HG02759 (cell line): ENCODE results near the gene CD22.
"Not testable (repeated sequence)": the region's sequence is repeated elsewhere in the genome, so short reads cannot be mapped to it uniquely, and the experiment has no call there.

Experiments
- ATAC-seq: cut with Tn5 transposase; IDR thresholded peaks from one replicate; pipeline ENCODE4 v1.9.1; 2021; ENCODE audit warnings: mild to moderate bottlenecking, moderate library complexity; ENCODE audit not compliant: unreplicated experiment

The CD22 gene

DNA sequence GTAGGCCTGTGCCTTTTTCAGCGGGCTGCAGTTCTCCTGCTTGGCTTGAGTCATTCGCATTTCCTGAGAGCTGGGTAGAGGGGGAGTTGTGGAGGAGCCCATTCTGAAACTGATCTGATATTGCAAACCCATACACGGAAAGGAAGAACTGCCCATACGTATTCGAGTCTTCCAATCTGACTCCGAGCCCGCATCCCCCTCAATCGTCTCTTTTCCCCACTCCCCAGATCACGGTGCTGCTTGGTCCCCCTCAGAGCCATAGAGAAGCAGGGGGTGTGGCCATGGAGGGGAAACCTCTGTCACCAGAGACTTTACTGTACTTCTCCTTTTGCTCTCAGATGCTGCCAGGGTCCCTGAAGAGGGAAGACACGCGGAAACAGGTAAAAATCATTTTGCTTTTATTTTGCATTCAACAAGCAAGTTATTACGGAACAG, at the start of gene CD22:
Gene CD22 (plus strand): TSS at position 337 of the 435 bp plus-strand sequence. CDS start 2,854 bp downstream, outside the sequence.
- no peak for ATAC-seq

DNA sequence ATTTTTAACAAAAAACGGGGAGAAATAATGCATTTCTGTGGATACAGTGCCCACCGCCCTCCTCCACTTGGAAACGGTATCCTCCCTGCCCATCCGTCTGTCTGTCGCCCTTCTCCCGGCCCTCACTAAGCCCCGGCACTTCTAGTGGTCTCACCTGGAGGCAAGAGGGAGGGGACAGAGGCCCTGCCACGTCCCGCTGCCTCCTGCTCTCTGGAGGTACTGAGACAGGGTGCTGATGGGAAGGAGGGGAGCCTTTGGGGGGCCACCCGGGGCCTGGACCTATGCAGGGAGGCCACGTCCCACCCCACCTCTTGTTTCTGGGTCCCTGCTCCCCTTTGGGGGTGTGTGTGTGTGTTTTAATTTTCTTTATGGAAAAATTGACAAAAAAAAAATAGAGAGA, 49.6 kb upstream of the CD22 start:
- ATAC-seq: no peak

DNA sequence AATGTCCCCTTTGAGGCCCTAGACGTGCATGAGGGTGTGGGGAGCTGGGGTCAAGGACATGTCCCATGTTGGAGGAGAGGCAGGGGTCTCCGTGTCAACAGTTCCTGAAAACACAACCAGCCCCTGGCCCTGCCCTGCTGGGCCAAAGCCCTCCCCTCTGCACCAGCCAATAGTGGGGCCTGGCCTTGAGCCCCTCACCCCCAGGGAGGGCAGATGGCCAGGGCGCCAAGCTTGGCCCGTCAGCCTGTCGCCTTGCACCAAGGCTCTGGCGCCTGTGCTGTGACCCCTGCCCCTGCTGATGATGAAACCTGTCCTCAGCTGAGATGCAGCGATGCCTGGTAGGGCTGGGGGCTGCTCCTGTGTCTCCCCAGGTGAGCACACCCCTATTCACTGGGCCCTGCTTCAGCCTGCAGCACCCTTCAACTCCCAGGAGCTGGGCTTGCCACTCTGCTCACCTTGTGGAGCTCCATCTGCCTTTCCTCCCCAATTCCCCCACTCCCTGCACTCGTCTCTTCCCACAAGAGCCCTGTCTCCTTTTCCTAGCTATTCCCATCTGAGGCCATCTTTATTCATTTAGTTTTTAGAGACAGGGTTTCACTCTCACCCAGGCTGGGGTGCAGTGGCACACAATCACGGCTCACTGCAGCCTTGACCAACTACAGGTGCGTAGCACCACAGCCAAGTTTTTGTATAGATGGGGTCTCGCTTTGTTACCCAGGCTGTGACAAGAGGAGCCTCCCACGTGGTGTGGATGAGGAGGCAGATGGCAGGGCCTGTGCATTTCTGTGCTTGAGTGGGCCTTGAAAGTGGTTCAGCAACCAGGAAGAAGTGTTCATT, 48.8 kb upstream of the CD22 start:
- no peak for ATAC-seq

DNA sequence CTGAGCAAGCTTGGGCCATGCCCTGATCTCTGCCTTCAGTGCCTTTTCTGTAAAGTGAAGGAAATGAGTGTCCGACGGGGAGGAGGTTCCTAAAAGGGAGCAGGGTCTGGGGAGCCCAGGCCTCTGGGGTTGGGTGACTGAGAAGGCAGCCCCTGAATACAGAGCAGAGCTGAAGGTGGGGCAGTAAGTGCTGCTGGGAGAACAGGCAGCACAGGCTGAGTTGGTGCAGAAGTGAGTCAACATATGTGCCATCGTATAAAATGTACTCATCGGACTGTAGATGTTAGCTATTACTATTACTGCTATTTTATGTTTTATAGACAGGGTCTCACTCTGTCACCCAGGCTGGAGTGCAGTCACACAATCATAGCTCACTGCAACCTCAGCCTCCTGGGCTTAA, 47.7 kb upstream of the CD22 start:
- ATAC-seq: no peak

DNA sequence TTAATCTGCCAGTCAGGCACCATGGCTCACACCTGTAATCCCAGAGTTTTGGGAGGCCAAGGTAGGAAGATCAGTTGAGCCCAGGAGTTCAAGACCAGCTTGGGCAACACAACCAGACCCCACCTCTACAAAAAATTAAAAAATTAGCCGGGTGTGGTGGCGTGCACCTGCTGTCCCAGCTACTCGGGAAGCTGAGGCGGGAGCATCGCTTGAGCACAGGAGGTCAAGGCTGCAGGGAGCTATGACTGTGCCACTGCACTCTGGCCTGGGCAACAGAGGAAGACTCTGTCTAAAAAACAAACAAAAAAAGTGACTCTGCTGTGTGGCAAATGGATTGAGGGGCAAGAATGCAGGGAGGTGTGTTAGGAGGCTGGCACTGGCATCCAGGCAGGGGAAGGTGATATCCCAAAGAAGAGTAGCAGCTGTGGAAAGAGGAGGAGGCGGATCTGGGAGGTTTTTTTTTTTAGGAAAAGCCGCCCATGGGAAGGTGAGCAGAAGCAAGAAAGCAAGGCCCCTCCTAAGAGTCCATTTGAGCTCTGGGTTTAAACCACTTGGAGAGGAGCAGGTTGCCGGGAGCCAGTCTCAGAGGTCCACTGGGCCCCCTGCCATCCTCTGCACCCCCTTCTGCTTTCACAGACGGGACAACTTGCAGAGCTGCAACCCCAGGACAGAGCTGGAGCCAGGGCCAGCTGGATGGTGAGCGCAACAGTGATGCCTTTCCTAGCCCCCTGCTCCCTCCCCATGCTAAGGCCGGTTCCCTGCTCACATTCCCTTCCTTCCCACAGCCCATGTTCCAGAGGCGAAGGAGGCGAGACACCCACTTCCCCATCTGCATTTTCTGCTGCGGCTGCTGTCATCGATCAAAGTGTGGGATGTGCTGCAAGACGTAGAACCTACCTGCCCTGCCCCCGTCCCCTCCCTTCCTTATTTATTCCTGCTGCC, 44.6 kb upstream of the CD22 start:
- no peak for ATAC-seq

DNA sequence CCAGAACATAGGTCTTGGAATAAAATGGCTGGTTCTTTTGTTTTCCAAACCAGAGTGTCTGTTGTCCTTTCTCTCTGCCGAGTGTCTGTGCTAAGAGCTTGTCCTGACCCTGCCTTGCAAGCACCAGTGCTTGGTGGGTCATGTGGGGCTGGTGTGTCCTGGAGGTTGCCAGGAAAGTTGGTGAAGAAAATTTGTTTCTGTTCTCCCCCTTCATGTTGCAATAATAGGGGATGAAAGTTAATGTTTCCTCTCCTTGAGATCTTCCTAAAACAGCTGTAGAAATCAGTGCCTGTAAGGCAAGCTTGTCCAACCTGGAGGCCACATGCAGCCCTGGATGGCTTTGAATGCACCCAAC, 43.9 kb upstream of the CD22 start:
- no peak for ATAC-seq

DNA sequence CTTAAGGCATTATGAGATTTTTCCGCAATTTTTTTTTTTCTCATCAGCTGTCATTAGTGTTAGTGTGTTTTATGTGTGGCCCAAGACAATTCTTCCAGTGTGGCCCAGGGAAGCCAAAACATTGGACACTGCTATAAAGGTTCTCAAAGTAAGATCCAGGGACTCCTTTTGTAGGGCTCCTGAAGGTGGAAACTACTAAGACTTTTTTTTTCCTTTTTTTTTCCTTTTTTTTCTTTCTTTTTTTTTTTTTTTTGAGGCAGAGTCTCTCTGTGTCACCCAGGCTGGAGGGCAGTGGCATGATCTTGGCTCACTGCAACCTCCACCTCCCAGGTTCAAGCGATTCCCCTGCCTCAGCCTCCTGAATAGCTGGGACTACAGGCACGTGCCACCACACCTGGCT, 43.5 kb upstream of the CD22 start:
- not testable (repeated sequence) for ATAC-seq

DNA sequence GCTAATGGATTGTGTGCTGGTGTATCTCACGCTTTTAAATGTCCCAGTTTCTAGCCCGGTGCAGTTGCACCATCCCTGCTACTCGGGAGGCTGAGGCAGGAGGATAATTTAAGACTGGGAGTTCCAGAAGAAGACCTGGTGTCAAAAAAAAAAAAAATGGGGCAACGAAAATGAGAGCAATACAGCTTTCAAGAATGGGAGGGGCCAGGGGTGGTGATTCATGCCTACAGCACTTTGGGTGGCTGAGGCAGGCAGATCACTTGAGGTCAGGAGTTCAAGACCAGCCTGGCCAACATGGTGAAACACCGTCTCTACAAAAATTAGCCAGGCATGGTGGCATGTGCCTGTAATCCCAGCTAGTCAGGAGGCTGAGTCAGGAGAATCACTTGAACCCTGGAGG, 42.9 kb upstream of the CD22 start:
- not testable (repeated sequence) for ATAC-seq

DNA sequence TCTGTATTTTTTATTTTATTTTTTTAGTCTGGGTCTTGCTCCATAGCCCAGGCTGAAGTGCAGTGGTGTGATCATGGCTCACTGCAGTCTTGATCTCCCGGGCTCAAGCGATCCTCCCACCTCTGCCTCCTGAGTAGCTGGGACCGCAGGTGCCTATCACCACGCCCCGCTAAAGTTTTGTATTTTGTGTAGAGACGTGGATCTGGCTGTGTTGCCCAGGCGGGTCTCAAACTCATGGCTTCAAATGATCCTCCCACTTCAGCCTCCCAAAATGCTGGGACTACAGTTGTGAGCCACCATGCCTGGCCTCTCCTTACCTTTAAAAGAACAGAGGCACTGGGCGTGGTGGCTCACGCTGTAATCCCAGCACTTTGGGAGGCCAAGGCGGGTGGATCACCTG, 41.3 kb upstream of the CD22 start:
- no peak for ATAC-seq

DNA sequence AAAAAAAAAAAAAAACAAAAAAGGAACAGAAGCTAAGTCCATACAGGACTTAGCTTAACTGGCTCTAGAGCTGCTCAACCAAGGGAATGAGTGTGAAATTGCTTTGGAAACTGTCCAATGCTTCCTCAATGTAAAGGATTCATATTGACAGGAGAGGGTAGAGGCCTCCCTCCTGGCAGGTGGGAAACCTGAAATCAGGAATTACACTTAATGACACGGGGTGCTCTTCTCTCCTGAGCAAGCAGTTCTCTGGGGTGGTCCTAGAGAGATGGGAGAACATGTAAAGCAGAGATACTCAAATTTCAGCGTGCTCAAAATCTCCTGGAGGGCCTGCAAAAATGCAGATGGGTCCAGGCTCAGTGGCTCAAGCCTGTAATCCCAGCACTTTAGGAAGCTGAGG, 40.7 kb upstream of the CD22 start:
- no peak for ATAC-seq

DNA sequence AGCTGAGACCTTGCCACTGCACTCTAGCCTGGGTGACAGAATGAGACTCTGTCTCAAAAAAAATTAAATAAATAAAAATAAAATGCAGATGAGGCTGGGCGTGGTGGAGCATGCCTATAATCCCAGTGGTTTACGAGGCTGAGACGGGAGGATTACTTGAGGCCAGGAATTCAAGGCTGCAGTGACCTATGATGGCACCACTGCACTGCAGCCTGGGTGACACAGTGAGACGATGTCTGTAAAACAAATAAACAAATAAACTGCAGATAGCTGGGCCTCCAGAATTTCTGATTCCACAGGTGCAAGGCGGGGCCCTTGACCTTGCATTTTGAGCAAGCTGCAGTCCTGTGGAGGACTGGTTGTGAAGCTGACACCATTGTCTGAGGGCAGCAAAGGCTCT, 40.1 kb upstream of the CD22 start:
- ATAC-seq: no peak

DNA sequence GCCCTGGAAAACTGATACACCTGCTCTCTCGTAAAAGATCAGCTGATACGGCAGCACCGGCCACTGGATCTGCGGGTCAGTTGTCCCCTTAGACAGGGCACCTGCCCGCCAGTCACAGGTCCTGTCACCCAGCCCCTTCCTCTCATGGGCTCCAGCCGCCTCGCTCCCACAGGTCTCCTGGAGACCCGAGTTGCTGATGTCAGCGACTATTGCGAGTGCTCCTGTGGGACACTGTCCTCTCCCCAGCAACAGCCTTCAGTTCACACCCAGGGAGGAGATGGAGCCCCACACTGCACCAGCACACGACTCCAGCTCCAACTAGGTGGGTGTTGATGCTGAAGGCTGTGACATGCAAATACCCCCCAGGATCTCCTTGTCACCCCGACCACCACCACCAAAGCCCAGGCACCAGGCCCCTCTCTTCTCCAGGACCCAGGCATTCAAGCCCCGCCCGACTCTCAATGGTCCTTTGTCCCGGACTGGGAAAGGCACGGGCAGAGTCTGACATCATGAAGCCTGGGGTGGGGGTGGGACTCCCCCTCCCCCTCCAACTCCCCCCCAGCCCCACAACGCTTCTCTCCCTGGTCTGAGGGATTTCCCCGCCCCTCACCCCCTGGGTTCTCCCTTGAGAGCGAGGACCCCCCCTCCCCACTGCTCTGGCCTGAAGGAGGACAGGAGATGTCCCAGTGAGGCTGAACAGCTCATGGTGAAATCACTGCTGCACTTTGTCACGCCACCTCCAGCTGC, 38.4 kb upstream of the CD22 start:
- ATAC-seq: no peak

DNA sequence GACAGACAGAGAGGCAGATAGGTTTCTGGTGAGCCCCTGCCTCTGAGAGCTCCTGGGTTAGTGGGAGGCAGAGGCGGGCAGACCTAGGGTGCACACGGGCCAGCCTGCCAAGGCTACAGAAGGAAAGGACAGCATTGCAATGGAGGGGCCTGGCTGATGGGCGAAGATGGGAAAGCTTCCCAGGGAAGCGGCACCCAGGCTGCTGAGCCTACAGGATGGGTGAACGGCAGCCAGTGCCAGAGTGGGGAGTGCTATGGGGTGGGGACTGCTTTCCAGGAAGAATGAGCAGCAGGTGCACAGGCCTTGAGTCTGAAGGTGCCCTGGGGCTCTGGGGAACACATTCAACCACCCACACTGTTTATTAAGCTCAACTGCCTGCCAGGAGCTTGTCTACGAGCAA, 37.7 kb upstream of the CD22 start:
- ATAC-seq: no peak

DNA sequence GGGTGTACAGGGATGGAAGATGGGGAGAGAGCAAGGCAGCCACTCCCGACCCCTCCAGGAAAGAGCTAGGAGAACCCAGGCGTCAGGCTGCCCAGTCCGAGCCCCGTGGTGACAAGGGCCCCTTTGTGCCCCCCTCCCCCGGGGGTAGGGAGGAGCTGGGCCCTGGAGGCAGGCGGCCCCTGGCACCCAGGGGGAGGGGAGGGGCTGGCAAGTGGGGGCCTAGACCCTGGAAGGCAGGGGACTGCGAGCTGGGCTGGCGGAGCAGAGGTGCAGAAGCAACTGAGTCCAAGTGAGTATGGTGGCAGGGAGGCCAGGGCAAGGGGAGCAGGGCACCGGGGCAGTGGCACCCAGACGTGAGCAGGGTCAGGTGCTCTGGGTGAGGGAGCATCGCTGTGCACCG, 37.1 kb upstream of the CD22 start, which contains the start of gene MAG:
Gene MAG (plus strand): TSS at position 246 of the 400 bp plus-strand sequence. CDS start 3,248 bp downstream, outside the sequence.
- ATAC-seq: no peak

DNA sequence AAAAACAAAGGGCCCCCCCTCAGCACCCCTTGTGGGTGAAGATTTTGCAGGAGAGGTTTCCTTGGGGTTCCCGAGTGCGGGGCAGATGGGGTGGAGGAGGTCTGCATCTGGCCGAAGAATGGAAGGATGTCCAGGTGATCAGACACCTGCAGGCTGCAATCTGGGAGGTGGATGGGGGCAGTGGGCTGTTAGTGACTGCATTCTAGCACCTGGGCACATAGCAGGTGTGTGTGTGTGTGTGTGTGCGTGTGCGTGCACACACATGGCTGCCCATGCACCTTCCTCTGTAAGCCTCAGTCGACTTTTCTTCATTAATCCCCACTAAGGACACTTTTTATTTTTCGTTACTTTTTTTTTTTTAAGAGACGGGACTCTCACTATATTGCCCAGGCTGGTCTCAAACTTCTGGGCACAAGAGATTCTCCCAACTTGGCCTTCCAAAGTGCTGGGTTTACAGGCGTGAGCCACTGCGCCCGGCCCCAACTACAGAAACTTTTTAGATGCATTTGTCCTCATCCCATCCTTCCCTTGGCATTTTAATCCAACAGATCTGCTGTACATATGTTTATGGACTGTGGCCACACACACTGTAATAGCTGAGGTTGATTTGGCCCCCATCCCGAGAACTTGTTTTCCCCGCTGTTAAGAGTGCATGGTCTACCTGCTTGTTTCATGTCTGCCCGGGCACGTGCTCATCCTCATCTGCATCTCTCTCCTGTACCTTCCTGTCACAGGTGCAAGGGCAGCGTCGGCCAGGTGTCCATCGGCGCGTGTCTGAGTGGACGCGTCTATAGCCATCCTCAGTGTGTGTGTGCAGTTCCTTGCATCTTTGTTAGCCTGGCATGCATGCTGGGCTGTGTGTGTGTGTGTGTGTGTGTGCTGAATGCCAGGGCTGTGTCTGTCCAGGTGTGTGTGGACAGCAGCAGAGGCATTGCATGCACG, 36.3 kb upstream of the CD22 start:
- no peak for ATAC-seq

DNA sequence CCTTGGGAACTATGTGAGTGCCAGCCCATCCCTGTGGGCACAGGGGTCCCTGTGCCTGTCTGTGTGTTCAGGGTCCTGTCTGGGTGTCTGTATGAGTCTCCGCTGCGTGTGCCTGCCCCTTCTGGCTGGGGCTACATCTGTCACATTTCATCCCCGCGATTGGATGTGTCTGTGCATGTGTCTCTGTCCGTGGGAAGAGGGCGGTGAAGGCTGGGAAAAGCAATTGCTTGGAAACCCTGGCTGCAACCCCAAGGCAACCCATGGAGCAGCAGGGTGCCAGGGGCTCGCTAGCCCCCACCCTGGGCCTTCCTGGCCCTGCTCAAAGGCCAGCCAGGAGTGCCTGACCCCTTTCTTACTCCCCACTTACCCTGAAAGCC, 35.6 kb upstream of the CD22 start:
- ATAC-seq: no peak

DNA sequence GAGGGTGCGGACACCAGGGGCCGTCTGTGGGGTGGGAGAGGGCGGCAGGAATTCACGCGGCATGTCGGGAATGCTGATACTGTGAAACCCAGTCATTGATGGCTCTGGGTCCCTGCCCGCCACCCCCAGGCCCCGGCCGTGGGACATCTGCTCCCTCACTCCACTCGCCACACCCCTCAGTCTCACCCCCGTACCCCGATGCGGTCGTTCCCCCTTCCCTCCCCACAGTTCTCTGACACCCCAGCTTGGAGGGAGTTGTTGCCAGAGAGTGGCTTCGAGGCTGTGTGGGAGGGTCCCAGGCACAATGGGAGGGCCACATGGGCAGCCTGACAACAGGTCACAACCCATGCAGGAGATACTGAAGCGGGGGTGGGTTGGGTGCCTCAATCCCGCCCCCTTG, 35.2 kb upstream of the CD22 start:
- ATAC-seq: no peak

DNA sequence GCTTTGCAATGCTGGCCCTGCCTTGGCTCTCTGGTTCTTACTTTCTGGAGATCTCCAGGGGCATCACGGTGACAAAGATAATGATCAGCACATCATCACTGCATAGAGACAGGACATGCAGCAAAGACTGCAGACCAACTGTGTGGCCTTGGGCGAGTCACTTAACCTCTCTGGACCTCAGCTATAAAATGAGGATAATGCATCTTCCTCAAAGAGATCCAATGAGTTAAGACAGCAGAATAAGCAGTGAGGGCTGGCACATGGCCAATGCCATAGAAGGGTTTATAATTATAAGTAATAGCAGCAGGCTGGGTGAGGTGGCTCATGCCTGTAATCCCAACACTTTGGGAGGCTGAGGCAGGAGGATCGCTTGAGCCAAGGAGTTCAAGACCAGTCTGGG, 34.7 kb upstream of the CD22 start:
- ATAC-seq: no peak

DNA sequence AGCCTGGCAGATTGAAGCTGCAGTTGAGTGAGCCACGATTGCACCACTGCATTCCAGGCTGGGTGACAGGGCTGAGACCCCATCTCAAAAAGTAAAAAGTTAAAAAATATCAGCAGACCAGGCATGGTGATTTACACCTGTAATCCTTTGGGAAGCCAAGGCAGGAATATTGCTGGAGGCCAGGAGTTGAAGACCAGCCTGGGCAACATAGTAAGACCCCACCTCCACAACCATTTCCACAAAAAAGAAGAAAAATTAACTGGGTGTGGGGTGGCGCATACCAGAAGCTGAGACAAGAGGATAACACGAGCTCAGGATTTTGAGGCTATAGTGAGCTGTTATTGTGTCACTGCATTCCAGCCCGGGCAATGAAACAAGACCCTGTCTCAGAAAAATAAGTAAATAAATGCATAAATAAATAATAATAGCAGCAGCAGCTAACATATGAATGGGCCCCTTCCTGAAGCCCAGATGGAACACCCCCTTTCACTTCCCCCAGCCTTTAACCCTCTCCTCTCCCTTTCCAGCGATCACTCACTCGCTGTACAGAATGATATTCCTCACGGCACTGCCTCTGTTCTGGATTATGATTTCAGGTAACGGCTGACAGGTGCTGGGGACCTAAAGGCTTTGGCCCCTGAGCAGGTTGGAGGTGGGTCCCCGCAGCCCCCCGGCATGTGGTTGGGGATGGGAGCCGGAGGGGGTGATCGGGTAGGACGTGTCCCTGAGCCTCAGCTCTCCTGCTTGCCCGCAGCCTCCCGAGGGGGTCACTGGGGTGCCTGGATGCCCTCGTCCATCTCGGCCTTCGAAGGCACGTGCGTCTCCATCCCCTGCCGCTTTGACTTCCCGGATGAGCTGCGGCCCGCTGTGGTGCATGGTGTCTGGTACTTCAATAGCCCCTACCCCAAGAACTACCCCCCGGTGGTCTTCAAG, 33.9 kb upstream of the CD22 start:
- no peak for ATAC-seq
